ENCODE measurements around the gene CYP19A1. TPM values are rescaled to one million over a fixed set of nuclear protein-coding genes. Genes with fewer than 3 reads are reported as not detected.

The CYP19A1 gene
- total and polyA plus RNA-seq, 10 of the 15 experiments (the other 5 are each of a cell fraction or from before 2014, with no cell fraction given), result 0.08 to 1.8 (median 0.70) TPM

DNA sequence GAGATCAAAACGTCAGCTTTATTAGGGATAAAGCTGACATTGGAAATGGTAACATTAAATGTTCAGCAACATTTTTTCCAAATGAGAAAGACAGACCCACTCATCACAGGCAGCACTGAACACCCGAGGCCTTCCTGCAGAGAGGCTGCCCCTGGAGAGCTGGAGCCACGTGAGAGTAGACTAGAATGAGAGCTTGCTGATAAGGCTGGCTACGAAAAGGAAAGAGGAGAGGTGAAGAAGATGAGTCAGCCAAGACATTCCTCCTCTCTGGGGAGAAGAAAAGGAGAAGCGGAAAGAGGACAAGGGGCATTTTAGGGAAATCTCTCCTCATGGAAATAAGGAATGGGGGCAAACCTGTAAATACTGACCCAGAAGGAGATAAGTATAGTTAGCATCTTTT, 7.3 kb downstream of the CYP19A1 start (continued):
- no peak for TF ChIP-seq SMAD1 (IDR thresholded peaks at IDR 0.05; ENCODE audit: low read depth, partially characterized antibody)
- no peak for TF ChIP-seq DPF2 (IDR thresholded peaks at IDR 0.05)
- no peak for TF ChIP-seq SMARCA5 (IDR thresholded peaks at IDR 0.05)
- no peak for TF ChIP-seq SUZ12 (IDR thresholded peaks at IDR 0.05; ENCODE audit: unreplicated experiment)
- no peak for TF ChIP-seq WRNIP1 (IDR thresholded peaks at IDR 0.05; ENCODE audit: borderline replicate concordance, low read depth, low read length)
- TF ChIP-seq ZNF217 (IDR thresholded peaks at IDR 0.05), result no peak

DNA sequence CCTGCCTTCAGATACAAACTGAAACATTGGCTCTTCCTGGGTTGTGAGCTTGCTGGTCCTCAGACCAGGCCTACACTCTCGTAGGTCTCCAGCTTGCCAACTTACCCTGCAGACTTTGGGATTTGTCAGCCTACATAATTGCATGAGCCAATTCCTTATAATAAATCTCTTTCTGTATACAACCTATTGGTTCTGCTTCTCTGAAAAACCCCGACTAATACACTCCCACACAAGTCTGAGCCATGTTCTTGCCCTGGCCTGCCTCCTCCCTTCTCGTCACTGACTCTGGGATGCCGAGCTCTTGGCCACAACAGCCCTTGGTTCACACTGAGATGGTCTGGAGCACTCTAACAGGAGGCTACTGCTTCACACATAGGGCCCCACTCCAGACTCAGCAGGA, 9.5 kb downstream of the CYP19A1 start:
- TF ChIP-seq EZH2 (IDR thresholded peaks at IDR 0.05; ENCODE audit: borderline replicate concordance, control insufficient read depth, low read depth, low read length) (no peak), RUNX3 (IDR thresholded peaks at IDR 0.05; ENCODE audit: low read length) (no peak), ZNF274 (IDR thresholded peaks at IDR 0.05; ENCODE audit: insufficient read depth, insufficient read length) (no peak), MEF2B (IDR thresholded peaks at IDR 0.05; ENCODE audit: partially characterized antibody, poor library complexity, severe bottlenecking) (no peak), SMAD1 (IDR thresholded peaks at IDR 0.05; ENCODE audit: low read depth, partially characterized antibody) (no peak), RCOR1 (conservative IDR thresholded peaks at IDR 0.05; ENCODE audit: low read depth, low read length) (no peak), POU2F2 (IDR thresholded peaks at IDR 0.05; ENCODE audit: borderline replicate concordance, low read depth, low read length) (no peak), BACH1 (IDR thresholded peaks at IDR 0.05; ENCODE audit: borderline replicate concordance) (no peak), TARDBP (IDR thresholded peaks at IDR 0.05; ENCODE audit: borderline replicate concordance) (no peak), ZZZ3 (IDR thresholded peaks at IDR 0.05; ENCODE audit: control insufficient read depth, insufficient read length, low read depth) (no peak)
- TF ChIP-seq, protein P1, sequence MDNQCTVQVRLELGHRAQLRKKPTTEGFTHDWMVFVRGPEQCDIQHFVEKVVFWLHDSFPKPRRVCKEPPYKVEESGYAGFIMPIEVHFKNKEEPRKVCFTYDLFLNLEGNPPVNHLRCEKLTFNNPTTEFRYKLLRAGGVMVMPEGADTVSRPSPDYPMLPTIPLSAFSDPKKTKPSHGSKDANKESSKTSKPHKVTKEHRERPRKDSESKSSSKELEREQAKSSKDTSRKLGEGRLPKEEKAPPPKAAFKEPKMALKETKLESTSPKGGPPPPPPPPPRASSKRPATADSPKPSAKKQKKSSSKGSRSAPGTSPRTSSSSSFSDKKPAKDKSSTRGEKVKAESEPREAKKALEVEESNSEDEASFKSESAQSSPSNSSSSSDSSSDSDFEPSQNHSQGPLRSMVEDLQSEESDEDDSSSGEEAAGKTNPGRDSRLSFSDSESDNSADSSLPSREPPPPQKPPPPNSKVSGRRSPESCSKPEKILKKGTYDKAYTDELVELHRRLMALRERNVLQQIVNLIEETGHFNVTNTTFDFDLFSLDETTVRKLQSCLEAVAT (IDR thresholded peaks at IDR 0.05), result no peak
- Histone ChIP-seq H3K36me3 (ENCODE audit: control insufficient read depth in 2 of 2, insufficient read depth in 2 of 2, low read length in 1 of 2) (no peaks in the 10 kb centered on the region), H3K27me3 (replicated peaks in 1 of 2; ENCODE audit: control insufficient read depth in 2 of 2, insufficient read depth in 2 of 2, low read length in 1 of 2) (no peaks in the 10 kb centered on the region; a peak in 1 of 4 replicates), H3K4me3 (no peak overlapping the region), H3K9ac (ENCODE audit: control insufficient read depth, insufficient read depth, low read length) (no peak overlapping the region), H4K20me1 (ENCODE audit: control insufficient read depth, insufficient read depth) (no peaks in the 10 kb centered on the region; the same call in 1 of the 2 replicates), H3K27ac (ENCODE audit: control insufficient read depth, insufficient read depth) (no peak overlapping the region), H3K4me2 (ENCODE audit: control insufficient read depth, insufficient read depth) (no peak overlapping the region), H3K4me1 (ENCODE audit: control insufficient read depth, insufficient read depth, low read length) (peaks cover 2% of the 10 kb centered on the region), H3K79me2 (ENCODE audit: control insufficient read depth, insufficient read depth, low read length) (no peaks in the 10 kb centered on the region), H2AFZ (ENCODE audit: control insufficient read depth, low read depth, low read length) (no peak overlapping the region), H3K9me3 (replicated peaks; ENCODE audit: control insufficient read depth, insufficient read depth, low read length) (no peaks in the 10 kb centered on the region; the same call in 2 of the 3 replicates)
- in situ Hi-C loops (cut with MboI), result no loop called here
- intact Hi-C loops (cut with micrococcal nuclease; ENCODE audit: unreplicated experiment), result no loop called here
- ChIA-PET CTCF (no interaction called here), RAD21 (ENCODE audit: unreplicated experiment) (interaction anchor here (0.6 to 1.3 kb wide), 2 partner anchors 15 to 41 kb away, joined by 3 to 4 read pairs; no protein-coding TSS in a partner anchor), POLR2A (no interaction called here), SMC1A (ENCODE audit: uncharacterized antibody, unreplicated experiment) (interaction anchor here (0.6 to 1.1 kb wide), 2 partner anchors 165 to 168 kb away, joined by 3 to 4 read pairs; no protein-coding TSS in a partner anchor)
- WGBS (ENCODE audit: insufficient coverage, insufficient replicate concordance, low lambda C conversion rate, missing lambda C conversion rate), result 9% methylated on average over 4 of the region's 4 CpGs
- FAIRE-seq (no peak), DNase-seq (ENCODE audit: low read depth, low spot score) (no peak), ATAC-seq (no peak)
- BruUV-seq (replicated peaks), result no TSS peak
